Measurements from ENCODE around the gene ADAR. TPM values are rescaled to one million over a fixed set of nuclear protein-coding genes. Genes with fewer than 3 reads are reported as not detected.

ADAR gene
- total and polyA plus RNA-seq, 8 donors = 23.6 to 173 (median 57.7) TPM

GRCh38 chr1:154575951-154576566, 31.9 kb downstream of the ADAR start:
- H3K4me1 ChIP-seq = peaks cover 0 to 3% (median 0%) of the 10 kb centered on the region in 4 donors
- H3K27me3 ChIP-seq = no peaks in the 10 kb centered on the region
- no peaks in the 10 kb centered on the region for H3K9me3 ChIP-seq
- TF ChIP-seq CTCF (IDR thresholded peaks at IDR 0.05) (no peak), POLR2AphosphoS5 (IDR thresholded peaks at IDR 0.05) (no peak), EP300 (IDR thresholded peaks at IDR 0.05) (no peak), POLR2A (IDR thresholded peaks at IDR 0.05) (no peak)
- intact Hi-C loops (cut with DNase I; ENCODE audit: low total_unique reads) = no loop called here
- H3K4me3 ChIP-seq = no peak overlapping the region
- peaks cover 12 to 36% (median 31%) of the 10 kb centered on the region in 4 donors for H3K36me3 ChIP-seq
- 64 to 77% (median 68%) methylated on average over 8 of the region's 8 CpGs for WGBS, 5 donors
- DNase-seq = no peak
- no peak overlapping the region for H3K27ac ChIP-seq

DNA sequence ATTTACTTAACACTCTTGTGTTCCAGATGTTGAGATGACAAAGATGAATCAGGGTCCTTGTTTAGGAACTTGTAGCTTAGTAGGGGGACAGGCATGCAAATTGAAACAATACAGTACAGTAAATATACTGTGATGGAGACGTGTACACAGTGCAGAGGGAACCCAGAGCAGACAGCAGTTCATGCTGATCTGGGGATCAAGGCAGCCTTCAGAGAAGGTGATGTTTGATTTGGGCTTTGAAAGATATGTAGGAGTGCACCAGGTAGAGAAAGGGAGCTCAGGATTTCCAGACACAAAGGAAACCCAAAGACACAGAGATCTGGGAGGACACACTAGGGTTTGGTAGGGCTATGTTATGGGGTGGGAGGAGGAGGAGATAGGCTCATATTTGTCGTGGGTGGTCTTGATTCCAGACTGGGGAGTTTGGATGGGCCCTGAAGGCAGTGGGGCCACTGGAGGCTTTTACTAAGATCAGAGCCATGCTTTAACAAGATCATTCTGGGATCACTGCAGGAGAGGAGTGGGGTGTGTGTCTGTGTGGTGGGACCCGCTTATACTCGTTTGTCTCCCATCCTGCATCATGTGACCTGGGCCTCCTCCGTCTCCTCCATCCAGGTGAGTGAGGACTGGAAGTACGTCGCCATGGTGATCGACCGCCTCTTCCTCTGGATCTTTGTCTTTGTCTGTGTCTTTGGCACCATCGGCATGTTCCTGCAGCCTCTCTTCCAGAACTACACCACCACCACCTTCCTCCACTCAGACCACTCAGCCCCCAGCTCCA, 32.6 kb downstream of the ADAR start:
- TF ChIP-seq EP300 (IDR thresholded peaks at IDR 0.05) = no peak
- no peak for TF ChIP-seq POLR2A (IDR thresholded peaks at IDR 0.05)
- TF ChIP-seq POLR2AphosphoS5 (IDR thresholded peaks at IDR 0.05) = no peak
- TF ChIP-seq CTCF (IDR thresholded peaks at IDR 0.05) = no peak
- Histone ChIP-seq H3K27me3 (no peaks in the 10 kb centered on the region), H3K4me3 (no peak overlapping the region), H3K27ac (no peak overlapping the region), H3K9me3 (no peaks in the 10 kb centered on the region), H3K36me3 (peaks cover 6 to 29% (median 24%) of the 10 kb centered on the region in 4 donors), H3K4me1 (peaks cover 0 to 3% (median 0%) of the 10 kb centered on the region in 4 donors)
- whole genome bisulfite sequencing, 5 donors = 71 to 78% (median 76%) methylated on average over 10 of the region's 10 CpGs
- no peak for DNase-seq
- intact Hi-C loops (cut with DNase I; ENCODE audit: low total_unique reads) = no loop called here

GRCh38 chr1:154574716-154575115, 33.3 kb downstream of the ADAR start:
- H3K4me3 ChIP-seq = no peak overlapping the region
- no peaks in the 10 kb centered on the region for H3K9me3 ChIP-seq
- peaks cover 0 to 1% (median 0%) of the 10 kb centered on the region in 3 donors for H3K27me3 ChIP-seq
- H3K27ac ChIP-seq = no peak overlapping the region
- peaks cover 0 to 22% (median 18%) of the 10 kb centered on the region in 4 donors for H3K36me3 ChIP-seq
- H3K4me1 ChIP-seq = peaks cover 0 to 3% (median 0%) of the 10 kb centered on the region in 4 donors
- peak in 1 of 2 donors; percentile 61 for DNase-seq
- intact Hi-C loops (cut with DNase I; ENCODE audit: low total_unique reads) = no loop called here
- TF ChIP-seq EP300 (IDR thresholded peaks at IDR 0.05) (no peak), POLR2AphosphoS5 (IDR thresholded peaks at IDR 0.05) (no peak), CTCF (IDR thresholded peaks at IDR 0.05) (no peak), POLR2A (IDR thresholded peaks at IDR 0.05) (no peak)
- 10 to 21% (median 18%) methylated on average over 6 to 7 of the region's 7 CpGs for WGBS, 5 donors

DNA sequence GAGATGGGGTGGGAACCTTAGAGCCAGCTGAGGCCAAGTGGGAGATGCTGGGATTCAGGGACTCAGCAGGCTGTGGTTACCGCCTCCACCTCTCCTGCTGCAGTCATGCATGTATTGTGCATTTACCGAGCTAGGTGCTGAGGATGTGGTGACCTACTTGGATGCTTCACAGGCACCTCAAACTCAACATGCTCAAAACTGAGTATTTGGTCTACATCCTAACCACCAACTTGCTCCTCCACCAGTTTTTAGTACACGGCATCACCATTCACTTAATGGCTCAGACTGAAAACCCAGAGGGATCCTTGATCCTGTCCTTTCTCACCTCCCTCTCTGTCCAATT, 34.8 kb downstream of the ADAR start:
- H3K27me3 ChIP-seq = peaks cover 0 to 17% (median 0%) of the 10 kb centered on the region in 3 donors
- H3K9me3 ChIP-seq = no peaks in the 10 kb centered on the region
- no peak for TF ChIP-seq EP300 (IDR thresholded peaks at IDR 0.05)
- no peak for TF ChIP-seq CTCF (IDR thresholded peaks at IDR 0.05)
- 66 to 80% (median 78%) methylated on average over 3 of the region's 3 CpGs for WGBS, 5 donors
- no peak overlapping the region for H3K4me3 ChIP-seq
- H3K27ac ChIP-seq = no peak overlapping the region
- intact Hi-C loops (cut with DNase I; ENCODE audit: low total_unique reads) = no loop called here
- peaks cover 0 to 7% (median 2%) of the 10 kb centered on the region in 4 donors for H3K36me3 ChIP-seq
- peaks cover 2 to 5% (median 3%) of the 10 kb centered on the region in 4 donors for H3K4me1 ChIP-seq
- no peak for DNase-seq

Data from stomach (tissue), 9 donors.